Hematopoietic multipotent progenitor cell treated with erythropoietin and hydrocortisone succinate and interleukin-3 and kit ligand, for 15 days (in vitro differentiated cells): ENCODE data around the gene PODXL.
A peak's percentile ranks its signal among the peaks of the same experiment; 100 is the strongest.

Experiments
- DNase-seq: peaks from one replicate; pipeline ENCODE4 v3.0.0-alpha.2; 2015; ENCODE audit warnings: low spot score

Gene PODXL

DNA sequence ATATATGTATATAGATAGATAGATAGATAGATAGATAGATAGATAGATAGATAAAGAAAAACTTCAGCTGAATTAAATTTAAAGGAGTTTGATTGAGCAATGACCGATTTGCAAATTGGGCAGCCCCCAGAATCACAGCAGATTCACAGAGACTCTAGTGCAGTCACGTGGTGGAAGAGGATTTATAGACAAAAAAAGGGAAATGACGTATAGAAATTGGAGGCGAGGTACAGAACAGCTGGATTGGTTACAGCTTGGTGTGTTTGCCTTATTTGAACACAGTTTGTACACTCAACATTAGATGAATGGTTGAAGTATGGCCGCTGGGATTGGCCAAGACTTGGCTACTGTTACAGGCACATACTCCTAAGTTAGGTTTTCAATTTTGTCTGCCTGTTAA, 8.2 kb upstream of the PODXL start:
- DNase-seq: no peak

- no peak for DNase-seq
These were observed 7.5 kb upstream of the PODXL start for GRCh38 chr7:131563918-131564317.

DNA sequence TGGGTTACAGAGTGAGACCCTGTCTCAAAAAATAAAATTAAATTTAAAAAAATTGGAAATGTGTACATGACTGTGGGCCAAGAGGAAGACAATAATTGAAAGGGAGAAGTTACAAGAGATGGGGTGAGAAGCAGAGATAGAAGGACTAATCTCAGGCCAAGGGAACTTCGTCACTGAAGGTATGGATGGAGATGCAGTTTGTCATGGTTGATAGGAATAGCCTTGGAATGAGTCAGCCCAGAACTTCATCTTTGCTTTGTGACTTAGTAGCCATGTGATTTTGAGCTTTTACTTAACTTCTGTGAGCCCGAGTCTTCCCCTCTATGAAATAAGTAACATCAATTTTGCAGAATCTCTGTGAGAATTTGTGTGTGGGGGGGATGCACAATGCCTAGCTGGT, 6.5 kb upstream of the PODXL start:
- DNase-seq: no peak

DNA sequence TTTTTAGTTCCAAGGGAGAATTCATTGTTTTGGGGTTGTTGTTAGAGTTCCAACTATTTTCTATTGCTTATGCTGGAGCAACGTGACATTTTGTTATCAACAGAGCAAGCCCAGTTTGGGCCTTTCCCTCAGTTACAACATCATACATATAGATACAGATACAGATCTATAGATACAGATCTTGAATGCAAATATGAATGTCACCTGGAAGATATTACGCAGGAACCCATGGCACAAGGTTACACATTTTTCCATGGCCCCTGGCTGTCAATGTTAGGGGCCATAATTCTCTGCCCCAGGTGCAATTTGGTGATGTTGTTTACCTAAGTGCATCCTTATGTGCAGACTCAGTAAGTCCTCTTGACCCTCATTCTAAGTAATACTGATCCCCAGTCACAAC, 3.6 kb upstream of the PODXL start:
- DNase-seq: no peak

DNA sequence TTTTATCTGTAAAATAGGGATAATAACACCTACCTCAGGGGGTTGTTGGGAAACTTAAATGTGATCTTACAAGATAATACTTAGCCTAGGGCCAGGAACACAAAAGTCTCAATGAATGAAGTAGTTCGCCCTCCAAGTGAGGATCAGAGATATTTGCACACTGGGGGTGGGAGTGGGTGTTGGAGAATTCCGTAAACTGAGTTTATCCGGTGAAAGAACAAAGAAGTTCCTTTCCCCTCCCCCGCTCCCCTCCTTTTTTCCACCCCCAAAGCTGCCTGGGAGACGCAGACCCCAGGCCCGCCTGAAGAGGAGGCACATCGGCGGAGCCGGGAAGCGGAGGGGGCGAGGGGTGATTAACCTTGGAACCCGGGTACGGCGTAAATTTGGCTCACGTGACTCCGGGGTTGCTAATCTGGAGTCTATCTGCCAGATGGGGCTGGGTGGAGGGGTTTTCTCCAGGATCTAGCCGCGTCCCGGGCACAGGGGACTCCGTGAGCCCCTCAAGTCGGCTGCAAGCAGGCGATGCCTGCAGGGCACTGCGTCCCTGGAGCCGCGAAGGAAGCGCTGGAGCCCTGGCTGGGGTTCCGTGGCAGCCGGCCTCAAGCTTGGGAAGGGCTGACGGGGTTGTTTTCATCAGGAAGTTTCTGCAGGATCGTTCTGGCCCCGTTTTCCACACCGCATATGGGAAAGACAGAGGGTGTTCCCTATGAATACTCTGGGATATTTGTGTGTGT, 1.4 kb upstream of the PODXL start:
- DNase-seq: no peak

GRCh38 chr7:131556909-131557651, 652 bp upstream of the PODXL start:
- no peak for DNase-seq

- DNase-seq: no peak
These were observed 826 bp downstream of the PODXL start for GRCh38 chr7:131555552-131556052.

DNA sequence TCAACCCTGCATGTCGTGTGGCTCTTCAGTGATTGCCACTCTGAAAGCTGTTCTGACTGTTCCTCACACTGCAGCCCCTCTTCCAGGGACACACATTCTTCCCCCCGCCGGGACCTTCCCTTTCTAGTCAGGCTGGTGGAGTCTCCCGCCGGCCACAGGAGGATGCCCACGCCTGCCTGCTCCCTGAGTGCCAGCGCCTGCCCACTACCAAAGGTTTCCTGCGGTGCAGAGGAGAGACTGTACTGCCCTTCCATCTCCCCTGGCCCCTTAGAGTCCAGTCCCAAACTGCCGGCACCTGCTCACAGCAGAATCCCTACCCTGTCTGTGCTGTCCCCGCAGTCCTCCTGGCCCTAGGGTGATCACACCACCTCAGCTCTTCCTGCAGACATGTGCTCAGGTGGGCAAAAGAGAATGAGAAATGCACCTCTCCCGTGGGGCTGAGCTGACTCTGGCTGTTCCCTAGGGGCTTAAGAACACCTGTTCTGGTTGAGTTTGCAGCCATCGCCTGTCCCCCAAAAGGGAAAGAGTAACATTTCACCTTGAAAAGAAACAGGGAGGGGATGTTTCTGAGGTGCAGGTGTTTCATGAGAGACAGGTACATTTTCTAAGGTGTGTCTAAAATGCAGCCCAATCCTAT, 1.4 kb downstream of the PODXL start:
- DNase-seq: no peak

DNA sequence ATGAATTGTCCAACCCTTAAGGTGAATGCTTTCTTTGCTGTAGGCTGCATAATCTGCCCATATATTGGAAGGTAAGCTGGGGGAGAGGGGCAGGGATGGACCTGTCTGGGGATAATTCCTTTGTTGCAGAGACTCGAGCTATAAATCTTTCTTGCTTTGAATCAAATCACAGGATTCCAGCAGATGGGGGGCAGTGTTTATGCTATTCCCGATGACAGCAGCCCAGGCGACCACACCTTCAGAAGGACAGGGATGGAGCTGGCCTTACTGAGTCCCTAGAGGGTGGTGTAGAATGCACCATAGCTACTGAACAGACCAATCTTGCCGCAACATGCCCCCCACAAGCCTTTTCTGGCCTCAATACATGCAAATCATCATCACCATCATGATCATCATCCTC, 2.5 kb downstream of the PODXL start:
- DNase-seq: no peak

DNA sequence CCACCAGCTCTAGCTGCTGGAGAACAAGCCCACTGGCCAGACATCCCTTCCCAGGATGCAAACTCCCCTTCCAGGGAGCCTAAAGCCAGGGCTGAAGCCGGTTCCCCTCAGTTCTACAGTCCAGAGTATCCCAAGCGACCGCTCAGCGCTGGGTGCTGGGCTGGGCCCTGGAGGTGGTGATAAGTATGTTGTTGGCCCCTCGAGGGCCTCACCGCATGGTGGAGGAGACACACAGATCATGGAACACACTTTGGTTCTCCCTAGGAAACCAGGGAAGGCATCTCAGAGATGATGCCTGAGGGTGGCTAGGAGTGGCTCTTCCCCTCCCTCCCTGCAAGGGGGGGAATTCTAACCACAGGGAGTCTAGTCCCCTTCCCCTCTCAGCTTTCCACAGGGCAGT, 4.4 kb downstream of the PODXL start:
- no peak for DNase-seq

GRCh38 chr7:131550846-131551245, 5.6 kb downstream of the PODXL start:
- no peak for DNase-seq

DNA sequence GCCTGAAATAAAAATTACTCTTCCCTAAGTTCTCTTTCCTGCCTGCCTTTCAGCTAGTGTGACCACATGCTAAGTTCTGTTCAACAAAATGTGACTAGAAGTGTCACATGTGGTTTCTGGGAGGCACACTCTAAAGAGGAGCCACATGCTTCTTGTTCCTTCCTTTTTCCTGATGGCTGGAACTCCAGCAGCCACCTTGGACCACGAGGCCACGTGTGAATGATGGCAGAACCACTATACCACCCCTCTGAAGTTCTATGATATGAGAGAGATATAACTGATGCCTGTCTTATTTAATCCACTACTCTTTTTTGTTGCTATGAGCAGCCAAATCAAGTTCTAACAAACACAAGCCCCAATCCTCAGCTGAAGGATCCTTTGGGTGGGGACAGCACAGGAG, 8.1 kb downstream of the PODXL start:
- no peak for DNase-seq

DNA sequence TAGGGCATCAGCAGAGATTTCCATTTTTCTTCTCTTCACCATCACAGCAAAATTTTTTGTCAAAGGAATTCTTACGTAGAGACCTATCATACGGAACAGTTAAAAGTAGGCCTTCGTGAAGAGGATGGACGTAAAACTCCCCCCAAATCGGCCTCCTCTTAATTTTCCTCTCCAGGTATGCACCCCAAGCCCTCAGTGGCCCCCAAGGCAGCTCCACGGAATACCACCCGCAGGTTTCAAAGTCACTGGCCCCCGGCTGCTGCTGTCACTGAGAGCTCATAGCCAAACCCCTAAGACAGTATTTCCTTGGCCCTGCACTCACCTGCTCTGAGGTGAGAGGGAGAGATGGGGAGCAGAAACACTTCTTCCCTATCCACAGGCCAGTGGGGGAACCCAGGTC, 8.8 kb downstream of the PODXL start:
- DNase-seq: no peak

DNA sequence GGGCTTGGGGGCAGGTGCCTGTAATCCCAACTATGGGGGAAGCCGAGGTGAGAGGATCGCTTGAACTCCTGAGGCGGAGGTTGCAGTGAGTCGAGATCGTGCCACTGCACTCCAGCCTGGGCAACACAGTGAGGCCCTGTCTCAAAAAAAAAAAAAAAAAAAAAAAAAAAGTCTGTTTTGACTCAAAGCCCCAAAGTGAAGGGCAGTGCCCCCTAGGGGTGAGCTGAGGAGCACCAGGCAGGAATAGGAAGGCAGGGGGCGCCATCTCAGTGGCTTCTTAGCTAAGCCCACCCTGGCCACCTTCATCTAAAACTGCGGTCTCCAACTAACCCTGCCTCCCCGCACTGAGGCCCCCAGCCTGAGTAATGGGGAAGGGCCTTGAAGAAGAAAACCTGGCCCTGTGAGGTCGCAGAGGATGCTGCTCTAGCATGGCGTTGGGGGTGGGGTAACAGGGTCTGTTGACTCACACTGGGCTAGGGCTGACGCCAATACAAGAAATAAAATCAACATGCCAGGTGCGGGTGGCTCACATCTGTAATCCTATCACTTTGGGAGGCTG, 9.8 kb downstream of the PODXL start:
- peak; percentile 51 for DNase-seq

DNA sequence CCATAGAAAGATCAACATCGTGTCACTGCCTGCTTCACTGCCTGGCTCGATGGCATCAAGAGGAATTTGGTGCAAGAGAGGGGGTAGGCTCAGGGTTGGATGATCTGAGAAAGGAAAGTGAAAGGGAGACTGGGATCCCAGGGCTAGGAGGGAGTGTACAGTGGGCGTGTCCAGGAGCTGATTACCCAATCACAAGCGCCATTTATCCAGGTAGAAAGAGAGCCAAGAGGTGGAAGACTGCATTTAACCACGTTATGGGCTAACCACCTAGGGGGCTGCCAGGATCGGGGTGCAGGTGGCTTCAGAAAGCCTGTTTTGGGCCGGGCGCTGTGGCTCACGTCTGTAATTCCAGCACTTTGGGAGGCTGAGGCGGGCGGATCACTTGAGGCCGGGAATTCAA, 10.3 kb downstream of the PODXL start:
- DNase-seq: no peak

GRCh38 chr7:131544449-131545301, 11.8 kb downstream of the PODXL start:
- DNase-seq: no peak

DNA sequence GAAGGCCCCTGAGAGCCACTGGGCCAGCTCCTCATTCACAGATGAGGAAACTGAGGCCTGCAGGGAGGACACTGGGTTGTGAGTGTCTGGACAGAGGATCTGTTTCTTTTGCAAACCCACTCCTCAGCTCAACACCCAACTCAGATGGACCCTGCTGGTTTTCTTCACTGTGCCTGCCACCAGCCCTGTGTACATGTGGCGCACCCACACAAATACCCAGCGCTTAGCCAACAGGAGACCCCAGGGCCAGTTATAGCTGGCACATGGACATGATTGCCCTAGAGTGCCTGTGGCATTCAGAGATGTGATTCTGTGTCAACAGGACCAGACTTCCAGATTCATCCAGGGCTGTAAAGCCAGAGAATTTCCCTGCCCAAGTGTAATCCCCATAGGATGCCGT, 12.4 kb downstream of the PODXL start:
- DNase-seq: no peak

DNA sequence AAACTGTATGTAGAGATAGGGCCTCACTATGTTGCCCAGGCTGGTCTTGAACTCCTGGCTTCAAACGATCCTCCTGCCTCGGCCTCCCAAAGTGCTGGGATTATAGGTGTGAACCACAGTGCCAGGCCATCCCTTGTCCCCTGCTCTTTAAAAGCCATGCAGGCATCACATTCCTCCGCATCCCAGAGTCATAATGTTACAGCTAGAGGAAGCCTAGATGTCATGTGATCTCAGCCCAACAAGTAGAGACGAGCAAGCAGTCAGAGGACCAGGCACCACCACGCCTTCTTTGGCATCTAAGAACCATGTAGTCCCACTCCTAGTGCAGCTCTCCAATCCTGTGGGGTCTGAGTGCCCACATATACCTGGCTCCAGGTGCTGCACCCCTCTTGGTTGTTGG, 13.1 kb downstream of the PODXL start:
- no peak for DNase-seq

- DNase-seq: no peak
These were observed 15.8 kb downstream of the PODXL start for GRCh38 chr7:131540491-131541162.

DNA sequence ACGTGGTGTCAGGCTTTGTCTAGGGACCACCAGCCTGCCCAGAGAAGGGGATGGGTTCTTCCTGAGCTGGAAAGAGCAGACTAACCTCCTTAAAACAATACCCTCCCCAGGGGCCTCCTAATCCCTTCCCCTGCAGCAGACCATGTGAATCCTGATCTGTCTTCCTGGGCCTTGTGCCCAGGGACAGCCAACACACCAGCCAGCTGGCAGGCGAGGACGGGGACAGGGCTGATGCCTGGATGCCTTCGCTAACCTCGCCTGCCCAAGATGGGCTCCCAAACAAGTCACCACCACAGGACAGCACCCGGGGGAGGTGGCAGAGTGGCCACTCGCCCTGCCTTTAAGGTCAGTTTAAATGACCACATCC, 17.6 kb downstream of the PODXL start:
- DNase-seq: no peak

DNA sequence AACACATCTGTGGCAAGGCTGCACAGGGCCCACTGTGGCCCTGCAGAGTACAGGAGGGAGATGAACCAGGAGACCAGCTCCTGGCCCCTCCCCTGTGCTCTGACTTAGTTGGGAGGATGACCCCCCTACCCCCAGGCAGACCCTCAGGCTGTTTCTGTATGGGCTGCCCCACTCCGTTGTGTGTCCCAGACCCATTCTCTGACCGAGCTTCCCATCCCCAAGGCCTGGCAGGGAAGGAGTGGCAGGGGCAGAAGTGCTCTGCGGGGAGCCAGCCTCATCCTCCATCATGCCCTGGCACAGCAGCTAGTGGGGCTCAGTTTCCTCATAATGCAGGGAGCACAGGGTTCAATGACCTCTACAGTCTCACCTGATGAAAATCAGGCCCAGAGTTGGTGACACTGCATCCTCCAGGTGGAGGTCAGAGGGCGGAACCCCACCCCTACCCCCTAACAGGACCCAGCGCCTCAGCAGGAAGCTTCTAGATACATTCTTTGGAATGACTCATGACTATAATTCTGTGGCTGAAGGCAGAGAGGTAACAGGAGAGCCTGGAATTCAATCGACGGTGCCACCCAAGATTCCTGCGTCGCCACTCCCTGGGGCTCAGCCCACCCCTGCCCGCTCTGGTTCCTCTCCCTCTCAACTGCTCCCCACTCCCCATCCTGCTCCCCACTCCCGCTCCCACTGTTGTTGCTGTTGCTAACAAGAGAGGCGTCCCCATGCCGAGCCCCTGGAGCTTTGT, 18.2 kb downstream of the PODXL start:
- no peak for DNase-seq
